T-helper 1 cell (primary cell): ENCODE measurements around the gene LRRC4C.
"Not testable (repeated sequence)": the region's sequence is repeated elsewhere in the genome, so short reads cannot be mapped to it uniquely, and the experiment has no call there.

ENCODE experiments used
- DNase-seq, 5 donors: peaks; one replicate each; pipeline ENCODE4 v3.0.0-alpha.2; 2012 to 2020

Gene LRRC4C

DNA sequence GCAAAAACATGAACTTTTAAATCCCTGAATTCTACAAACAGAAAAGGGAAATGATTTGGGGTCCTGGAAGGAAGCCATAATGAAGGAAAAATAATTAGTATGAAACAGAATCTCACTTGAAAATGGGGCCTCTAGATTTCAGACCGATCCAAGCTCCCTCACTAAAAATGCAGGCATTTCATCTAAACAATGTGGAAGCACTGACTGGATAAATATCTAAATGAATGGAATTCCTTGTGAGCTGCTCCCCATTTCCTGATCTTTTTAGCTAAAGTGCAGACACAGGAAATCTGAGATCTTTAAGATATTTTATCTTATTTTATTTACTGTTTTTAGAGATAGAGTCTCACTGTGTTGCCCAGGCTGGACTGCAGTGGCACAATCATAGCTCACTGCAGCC, 1255.8 kb downstream of the LRRC4C start:
- no peak for DNase-seq

DNA sequence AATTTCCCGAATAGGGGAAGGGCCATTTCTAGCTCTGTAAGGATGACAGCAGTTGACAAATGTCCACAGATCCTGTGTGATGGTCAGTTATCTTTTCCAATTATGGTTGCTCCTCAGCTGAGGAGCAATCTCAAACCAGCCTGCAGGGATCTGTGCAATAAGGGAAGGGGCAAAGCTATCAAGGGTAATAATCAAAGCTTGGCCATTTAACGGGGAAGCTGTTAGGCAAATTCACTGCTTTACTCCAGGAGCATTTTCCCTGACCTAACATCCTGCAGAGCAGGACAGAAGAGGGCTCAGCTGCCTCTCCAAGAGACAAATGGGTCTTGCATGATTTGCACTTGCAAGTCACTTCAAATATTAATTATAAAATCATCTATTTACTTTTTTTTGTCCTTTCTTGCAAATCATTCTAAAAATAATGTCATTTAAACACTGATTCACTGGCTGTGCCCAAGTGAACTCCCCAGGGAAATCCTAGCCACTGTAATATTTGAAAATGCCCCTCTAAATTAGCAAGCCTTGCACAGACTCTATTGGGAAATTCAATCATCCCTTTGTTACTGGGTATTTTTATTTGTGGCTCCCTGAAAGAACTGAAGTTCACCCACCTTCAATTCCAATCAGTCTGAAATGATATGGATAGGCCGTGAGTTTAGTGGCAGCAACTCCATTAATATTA, 1256.7 kb downstream of the LRRC4C start:
- no peak for DNase-seq

DNA sequence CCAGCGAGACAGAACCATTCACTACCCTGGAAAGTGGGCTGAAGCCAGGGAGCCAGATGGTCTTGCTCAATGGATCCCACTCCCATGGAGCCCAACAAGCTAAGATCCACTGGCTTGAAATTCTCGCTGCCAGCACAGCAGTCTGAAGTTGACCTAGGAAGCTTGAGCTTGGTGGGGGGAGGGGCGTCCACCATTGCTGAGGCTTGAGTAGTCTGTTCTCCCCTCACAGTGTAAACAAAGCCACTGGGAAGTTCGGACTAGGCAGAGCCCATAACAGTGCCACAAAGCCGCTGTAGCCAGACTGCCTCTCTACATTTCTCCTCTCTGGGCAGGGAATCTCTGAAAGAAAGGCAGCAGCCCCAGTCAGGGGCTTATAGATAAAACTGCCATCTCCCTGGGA, 1266.9 kb downstream of the LRRC4C start:
- not testable (repeated sequence) for DNase-seq

DNA sequence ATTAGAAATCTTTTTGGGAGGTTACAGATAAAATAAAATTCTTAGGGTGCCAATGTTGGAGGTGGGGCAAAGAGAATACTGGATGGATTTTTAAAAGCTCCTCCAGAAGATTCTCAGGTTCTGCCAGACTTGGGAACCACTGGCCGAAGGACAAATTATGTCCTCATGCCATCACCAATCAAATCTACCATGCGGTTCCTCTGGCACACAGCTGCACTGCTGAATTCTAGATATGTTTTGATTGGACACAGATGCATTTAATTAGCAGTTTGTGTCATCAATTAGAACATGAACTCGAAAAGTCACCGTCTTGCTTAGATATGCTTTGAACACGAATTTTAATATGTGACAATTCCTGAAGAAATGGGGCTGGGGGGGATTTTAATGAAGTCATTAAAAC, 1269.2 kb downstream of the LRRC4C start:
- DNase-seq: no peak

DNA sequence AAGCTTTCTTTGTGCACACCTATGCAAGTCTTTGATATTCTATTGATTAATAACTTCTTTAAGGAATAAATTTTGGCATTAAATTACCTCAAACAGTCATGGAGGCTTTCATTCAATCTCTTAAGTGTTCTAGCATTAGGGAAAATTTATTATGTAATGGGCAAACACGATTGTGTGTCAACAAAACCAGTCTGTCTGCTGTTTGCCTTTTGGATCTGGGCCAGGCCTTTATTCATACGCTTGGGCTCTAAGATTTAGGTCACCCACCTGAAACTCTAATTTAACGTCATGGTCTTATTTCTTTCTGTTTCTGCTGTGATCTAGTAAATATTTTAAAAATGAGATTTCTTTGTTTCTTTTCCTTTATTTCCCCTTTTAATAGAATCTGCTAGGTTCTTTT, 1270.6 kb downstream of the LRRC4C start:
- DNase-seq: no peak

DNA sequence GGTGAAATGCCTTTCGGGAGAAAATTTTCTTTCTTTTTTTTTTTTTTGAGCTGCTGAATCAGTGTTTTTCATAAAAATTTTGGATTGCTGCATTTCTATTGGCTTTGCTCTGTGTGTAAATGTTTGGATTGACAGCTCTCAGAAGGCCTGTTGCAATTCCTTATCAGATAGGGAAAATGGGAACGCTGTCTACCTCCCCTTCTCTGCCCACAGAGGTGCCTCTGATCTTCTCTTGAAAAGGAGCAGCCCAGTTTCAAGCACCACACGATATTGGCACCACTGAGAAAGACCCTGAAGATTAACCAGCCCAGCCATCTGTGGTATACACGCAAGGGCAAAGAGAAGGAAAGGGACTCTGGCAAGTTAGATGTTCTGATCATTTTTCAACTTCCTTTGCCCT, 1272.2 kb downstream of the LRRC4C start:
- DNase-seq: no peak

DNA sequence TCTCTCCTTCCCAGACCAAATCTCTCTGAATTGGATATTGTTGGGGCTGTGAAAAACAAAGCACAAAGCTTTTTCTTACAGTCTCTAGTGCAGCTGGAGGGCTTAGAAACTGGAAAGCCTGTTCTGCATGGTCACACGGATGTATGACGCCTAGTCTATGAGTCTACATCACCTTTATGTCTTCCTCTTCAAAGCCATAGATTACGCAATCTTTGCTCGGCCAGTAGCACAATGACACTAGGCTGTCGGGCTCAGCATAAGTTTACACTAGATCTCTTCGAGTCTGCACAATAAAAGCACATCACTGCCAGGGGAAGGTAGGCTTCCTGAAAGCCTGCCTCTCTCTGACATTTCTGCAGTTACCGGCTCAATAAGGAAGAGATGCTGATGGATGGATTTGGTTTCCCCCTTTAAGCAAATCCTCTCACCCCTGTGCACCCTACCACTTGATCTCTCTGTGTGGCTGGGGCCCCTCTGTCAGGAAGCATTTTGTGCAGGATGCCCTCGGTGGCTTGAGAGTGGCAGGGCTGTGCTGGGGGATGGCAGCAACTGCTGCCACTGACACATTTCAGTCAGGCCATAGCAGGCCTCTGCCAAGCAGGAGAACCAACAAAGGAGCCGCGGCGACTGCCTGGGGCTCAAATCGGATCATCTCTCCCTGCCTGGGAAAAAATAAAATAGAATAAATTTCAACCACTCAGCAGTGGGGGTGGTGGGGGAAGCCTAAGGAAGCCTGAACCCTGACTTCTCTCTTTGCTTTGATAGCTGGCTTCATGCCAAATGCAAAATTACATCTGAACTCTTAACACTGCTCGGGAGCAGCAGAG, 1272.8 kb downstream of the LRRC4C start:
- DNase-seq: no peak

DNA sequence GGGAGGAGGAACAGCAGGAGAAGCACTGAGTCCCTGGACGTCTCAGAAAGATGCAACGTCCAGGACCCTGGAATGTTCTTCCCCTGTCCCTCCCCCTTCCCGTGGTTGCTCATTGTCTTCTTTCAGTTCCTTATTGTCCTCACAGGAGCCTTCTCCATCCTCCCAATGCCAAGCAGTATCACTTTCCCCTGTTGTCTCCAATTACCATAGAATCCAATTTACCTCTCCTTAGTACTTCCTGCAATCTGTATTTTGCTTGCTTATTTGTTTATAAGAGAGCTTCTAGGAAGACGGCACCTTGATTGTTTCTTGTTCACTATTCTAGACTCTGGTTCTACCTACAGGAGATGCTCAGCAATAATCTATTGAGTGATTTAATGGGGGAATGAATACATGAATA, 1273.7 kb downstream of the LRRC4C start:
- DNase-seq: no peak

DNA sequence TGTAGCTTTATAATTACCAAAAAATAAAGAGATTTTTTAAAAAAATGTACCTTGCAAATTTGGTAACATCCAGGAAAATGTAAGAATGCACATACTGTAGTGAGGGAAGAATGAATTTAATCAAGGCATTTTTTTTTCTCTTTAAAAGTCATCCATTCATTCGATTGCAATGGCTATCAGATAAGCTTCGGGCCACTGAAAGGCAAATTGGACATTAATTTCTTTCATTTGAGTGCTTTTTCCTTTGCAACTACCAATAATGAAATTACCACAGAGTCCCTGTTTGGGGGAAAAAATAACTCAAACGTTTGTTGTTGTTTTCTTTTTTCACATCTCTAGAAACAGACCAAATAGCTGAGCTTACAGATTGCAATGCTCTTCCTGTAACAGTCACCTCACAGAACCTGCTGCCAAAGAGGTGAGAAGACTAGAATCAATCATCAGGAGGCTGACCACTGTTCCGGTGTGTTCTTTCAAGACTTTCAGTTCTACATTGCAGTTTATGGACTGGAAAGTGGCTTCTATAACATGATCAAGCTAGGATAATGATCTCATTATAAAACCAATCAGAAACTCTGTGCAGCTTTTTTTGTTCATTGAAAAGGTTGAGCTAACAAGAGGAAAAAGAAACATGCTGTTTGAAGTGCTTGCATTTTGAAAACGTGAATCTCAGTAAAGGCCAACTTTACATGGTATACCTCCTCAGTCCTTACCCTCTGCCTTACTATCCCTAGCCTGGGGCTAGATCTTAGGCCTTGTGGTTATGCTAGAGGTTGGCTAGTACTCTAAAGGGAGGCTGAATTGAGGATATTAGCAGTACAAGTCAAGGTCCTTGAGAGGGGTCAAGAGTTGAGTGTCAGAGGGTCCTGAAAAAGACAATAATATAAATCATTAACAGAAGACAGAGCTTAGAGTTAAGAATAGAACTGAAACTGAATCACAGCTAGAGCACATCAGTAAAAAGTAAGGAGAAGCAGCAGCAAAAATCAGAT, 1276.1 kb downstream of the LRRC4C start:
- no peak for DNase-seq

DNA sequence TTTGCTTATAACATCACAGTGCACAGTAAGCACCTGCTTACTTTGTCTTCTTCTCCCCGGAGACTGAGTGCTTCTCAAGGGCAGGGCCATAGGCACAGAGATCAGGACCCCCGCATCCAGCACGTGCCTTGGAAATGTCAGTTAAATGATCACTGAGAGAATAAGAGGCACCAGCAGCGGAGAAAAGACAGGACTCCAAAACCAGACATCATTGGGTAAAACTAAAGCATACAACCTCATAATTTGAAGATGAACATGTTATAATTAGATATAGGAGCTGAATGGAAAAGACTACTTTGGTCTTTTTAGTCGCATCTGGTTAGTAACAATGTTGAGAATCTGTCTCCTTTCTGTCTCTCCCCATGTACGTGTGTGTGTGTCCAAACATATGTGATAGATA, 1279.9 kb downstream of the LRRC4C start:
- DNase-seq: no peak

DNA sequence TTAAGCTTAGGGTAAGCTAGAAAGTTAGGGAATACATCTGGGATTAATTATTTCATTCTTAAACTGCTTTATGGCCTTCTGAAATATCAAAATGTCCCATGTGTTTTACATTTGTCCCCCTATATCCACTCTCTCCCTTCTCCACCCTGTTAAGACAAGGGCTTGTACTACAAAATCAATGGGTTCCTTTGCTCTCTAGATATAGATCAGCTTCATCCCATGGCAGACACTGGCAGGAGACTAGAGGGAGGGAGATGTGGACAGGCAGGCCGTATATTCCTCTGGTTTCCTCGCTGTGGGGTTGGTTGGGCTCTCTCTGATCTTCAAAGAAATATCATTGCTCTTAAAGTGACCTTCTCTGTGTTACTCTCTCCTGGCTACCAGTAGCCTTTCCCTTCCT, 1281.0 kb downstream of the LRRC4C start:
- no peak for DNase-seq

DNA sequence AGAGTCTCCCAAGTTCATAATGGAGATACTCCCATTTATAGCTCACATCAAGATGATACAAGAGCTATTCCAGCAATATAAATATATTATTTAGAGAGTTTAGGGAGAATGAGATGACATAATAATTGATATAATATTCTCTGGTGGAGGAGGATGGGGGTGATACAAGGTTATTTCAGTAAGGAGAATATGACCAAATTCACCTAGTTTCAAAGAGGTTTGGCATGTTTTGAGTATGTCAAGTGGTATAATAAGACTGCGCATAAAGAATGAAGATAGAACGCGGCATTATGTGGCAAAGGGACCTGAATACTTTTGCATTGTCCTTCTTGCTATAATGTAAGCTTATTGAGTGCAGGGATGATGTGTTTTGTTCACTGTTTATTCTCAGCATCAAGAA, 1283.5 kb downstream of the LRRC4C start:
- DNase-seq: no peak

DNA sequence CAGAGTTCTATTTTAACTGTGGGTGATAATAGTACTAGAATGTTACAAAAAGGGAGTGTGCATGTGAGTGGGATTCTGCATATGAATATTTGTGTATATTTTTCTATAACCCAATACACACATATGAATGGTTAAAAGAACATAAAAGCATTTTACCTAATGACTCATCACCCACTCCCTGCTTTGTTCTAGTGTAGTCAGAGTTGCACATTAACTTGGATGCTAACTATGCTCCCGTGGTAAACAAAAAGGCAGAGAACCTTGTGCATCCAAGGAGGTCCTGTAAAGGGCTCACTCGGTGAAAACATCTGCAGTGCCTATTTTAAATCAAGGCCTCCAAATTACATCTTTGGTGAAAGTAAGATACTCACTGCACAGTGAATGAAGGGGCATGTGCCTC, 1289.4 kb downstream of the LRRC4C start:
- DNase-seq: no peak

DNA sequence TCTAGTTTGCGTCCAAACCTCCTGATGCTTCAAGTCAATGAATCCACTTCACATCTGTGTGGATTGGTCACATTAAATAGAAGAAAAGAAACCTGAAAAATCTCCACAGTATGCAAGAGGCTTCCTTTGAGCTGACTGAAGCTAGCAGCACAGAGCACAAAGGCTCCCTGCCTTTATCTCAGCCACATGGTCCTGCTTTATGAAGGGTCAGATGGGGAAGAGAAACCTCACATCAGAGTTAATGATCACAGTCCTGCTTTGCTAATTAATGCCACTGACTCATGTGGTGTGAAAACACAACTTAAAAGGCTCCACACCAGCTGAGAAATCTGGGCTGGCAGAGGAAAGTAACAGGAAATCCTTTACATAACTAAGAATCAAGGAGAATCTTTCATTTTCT, 1291.0 kb downstream of the LRRC4C start:
- DNase-seq: no peak

DNA sequence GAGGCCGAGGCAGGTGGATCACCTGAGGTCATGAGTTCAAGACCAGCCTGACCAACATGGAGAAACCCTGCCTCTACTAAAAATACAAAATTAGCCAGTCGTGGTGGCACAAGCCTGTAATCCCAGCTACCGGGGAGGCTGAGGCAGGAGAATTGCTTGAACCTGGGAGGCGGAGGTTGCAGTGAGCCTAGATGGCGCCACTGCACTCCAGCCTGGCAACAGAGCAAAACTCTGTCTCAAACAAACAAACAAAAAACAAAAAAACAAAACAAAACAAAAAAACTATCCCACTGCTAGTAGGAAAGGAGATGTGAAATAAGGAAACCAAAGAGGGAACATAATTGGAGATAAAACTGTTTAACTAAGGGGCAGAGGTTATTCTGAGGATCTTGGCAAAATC, 1291.6 kb downstream of the LRRC4C start:
- not testable (repeated sequence) for DNase-seq

DNA sequence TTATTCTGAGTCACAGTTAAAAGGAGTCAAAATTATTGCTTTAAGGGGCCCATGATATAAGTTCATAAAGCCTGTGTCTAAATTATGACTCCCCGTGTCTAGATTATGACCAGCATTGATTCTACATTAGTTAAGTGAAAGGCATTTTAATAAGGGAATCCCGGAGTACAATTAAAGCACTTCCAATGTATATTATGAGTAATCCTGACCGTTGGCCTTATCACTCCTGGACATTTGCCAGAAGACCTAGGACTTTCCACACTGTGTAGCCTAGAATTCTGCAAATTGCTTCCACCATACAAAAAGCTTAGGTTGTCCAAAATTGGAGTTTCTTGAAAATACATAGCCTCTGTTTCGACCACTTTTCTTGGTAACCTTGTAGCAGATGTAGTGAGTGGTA, 1292.6 kb downstream of the LRRC4C start:
- no peak for DNase-seq

DNA sequence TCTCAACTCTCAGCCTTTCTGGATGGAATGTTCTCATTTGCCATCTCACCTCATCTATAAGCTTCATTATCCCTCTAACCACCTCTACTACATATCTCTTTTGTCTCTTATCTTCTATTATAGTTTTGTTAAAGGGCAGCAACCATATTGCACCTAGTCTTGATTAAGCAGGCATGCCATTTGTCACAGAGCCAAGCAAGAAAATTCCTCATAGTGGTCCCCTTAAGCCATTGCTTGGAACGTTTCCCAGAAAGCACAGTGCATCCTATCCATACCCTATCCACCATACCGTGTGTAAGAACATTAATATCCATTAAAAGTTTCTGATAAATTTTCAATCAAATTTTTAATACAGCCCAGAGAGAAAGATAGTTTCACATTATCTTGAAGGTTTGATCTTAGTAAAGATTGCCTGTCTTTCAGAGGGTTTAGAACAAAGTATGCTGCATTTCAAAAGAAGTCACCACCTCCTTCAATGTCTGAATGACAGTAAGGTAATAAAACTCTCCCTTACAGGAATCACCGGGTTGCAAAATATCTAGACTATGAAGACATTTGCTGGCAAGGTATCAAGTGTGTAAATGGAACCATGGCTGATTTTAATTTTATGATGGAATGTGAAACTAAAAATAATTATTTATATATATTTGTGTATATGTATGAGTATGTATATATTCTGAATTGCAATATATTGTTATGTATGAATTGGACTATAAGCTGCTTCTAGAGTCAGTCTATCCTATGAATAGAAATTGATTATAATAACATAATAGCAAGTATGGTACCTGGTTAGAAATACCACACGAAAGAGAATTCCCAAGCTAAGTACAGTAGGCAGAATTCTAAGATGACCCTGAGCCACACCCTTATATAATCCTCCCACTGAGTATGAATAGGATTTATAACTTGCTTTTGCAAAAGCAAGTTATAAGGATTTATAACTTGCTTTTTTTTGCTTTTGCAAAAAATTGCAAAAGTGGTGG, 1296.3 kb downstream of the LRRC4C start:
- DNase-seq: no peak

DNA sequence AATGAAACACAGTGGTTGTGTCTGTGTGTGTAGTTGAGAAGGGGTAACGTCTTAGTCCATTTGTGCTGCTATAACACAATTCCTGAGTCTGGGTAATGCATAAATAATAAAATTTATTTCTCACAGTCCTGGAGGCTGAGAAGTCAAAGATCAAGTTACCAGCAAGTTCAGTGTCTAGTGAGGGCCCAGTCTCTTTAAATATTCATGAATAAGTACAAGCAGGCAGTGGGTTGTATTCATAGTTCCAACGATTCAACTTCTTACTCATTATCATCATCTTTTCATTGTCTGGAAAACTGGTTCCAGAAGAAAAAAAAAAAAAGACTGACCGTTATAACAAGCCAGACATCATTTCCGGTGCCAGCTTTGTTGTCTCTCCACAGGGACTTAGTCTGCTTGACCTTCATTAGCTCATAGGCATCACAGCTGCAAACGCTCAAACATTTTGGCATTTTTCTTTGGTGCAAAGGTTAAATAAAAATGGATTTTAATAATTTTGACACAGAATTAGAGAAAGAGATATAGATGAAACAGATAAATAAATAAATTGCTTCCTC, 1297.5 kb downstream of the LRRC4C start:
- DNase-seq: no peak

DNA sequence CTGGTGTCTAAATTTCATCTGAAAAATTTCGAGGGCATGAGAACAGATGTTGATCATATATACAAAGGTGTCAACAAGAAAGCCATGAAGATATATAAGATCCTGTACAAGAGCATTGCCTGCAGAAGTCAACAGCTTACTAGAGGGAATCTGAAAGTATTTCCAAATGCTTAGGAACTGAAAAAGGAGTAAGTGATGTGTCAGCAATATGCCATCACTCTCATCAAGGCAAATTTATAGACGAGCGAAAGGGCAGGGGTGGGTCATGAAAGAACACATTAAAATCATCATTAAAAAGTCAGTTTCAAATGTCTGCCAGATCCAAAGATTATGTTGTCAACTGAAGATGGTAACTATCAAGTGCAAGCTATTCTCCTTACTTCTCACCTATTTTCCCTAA, 1299.0 kb downstream of the LRRC4C start:
- no peak for DNase-seq

DNA sequence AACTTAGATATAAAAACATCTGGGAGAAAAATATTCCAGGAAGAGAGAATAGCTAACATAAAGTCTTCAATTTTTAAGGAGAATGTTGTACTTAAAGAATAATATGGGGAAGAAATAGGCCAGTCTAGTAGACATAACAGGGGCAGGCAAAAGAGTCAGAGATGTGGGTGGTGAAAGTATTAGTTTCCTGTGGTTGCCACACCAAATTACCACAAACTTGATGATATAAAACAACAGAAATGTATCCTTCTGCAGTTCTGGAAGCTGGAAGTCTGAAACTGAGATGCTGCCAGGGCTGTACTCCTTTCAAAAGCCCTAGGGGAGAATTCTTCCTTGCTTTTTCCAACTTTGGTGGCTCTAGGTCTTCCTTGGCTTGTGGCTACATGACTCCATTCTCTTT, 1309.7 kb downstream of the LRRC4C start:
- no peak for DNase-seq

DNA sequence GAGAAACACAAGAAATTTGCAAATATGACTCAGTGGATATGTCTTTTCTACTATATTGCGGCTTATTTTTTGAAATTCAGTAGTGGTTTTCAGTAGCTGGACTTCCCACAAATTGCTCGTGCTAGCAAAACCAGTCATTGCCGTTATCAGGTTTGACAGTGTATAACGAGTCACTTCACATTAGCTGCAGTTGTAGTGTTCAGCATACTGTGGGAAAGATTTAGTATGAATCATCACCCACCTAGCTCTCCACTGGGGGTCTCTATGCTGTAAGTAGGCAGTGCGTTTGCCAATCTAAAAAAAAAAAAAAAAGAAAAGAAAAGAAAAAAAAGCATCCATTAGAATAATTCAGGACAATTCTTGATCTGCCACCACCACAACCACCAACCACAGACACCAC, 1318.9 kb downstream of the LRRC4C start:
- no peak for DNase-seq

DNA sequence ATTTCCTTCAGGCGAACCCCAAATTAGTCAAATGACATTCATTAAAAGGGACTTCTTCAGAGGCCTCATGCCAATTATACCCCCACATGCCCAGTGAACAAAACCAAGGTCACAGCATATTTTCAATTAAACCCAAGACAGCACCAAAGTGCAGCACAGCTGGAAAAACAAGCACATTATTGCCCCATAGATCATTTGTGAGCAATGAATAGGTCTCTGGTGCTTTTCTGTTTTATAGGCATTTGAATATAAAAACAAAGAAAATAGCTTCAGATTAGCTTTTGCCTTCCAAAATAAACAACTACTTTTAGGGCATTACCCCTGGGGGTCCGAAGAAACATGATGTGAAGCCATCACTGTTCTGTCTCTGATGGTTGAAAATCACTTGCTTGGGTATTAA, 1319.9 kb downstream of the LRRC4C start:
- no peak for DNase-seq
